OCI-LY3 (cell line): ENCODE measurements around the gene OR10S1.
"Not testable (repeated sequence)": the region's sequence is repeated elsewhere in the genome, so short reads cannot be mapped to it uniquely, and the experiment has no call there.

Experiments
- H2AFZ ChIP-seq: fragments of 200-600, 300-600 bp; shearing (Covaris generic); 2 replicates; pipeline ENCODE4 v1.6.0; 2014; ENCODE audit warnings: antibody characterized with exemption, low read depth, low read length
- H3K27ac ChIP-seq: fragments of 200-600, 300-600 bp; sonication (generic); 2 replicates; pipeline ENCODE4 v1.5.1; 2014; ENCODE audit warnings: mild to moderate bottlenecking, low read length, moderate library complexity, mixed read lengths
- H3K27me3 ChIP-seq: fragments of 200-600, 300-600 bp; sonication (generic); 2 replicates; pipeline ENCODE4 v1.6.1; 2014; ENCODE audit warnings: low read depth, low read length, mixed read lengths
- H3K36me3 ChIP-seq: fragments of 200-600, 300-600 bp; sonication (generic); replicated peaks from 2 replicates; pipeline ENCODE3; 2014; ENCODE audit warnings: low read depth, low read length, mixed read lengths
- H3K4me1 ChIP-seq: fragments of 300-600, 200-600 bp; sonication (generic); 2 replicates; pipeline ENCODE4 v1.6.1; 2014; ENCODE audit warnings: low read length, mixed read lengths
- H3K4me2 ChIP-seq: fragments of 200-600, 300-600 bp; sonication (generic); 2 replicates; pipeline ENCODE4 v1.6.1; 2014; ENCODE audit warnings: low read length, mixed read lengths
- H3K4me3 ChIP-seq: fragments of 300-600, 200-600 bp; sonication (generic); 2 replicates; pipeline ENCODE4 v1.5.1; 2014; ENCODE audit warnings: antibody characterized with exemption, mild to moderate bottlenecking, low read length, moderate library complexity
- H3K79me2 ChIP-seq: fragments of 300-600, 200-600 bp; shearing (Covaris generic); 2 replicates; pipeline ENCODE4 v1.6.1; 2014; ENCODE audit warnings: mild to moderate bottlenecking, low read length, mixed read lengths
- H3K9ac ChIP-seq: fragments of 300-600, 200-600 bp; shearing (Covaris generic); 2 replicates; pipeline ENCODE4 v1.6.0; 2014; ENCODE audit warnings: mild to moderate bottlenecking, low read length, moderate library complexity
- H3K9me3 ChIP-seq: fragments of 200-600, 300-600 bp; shearing (Covaris generic); 2 replicates; pipeline ENCODE4 v1.6.1; 2014; ENCODE audit warnings: low read length, mixed read lengths; ENCODE audit not compliant: insufficient read depth
- H4K20me1 ChIP-seq: fragments of 200-600, 300-600 bp; sonication (generic); 2 replicates; pipeline ENCODE4 v1.6.1; 2016; ENCODE audit warnings: low read length, mixed read lengths; ENCODE audit not compliant: insufficient read depth
- CTCF ChIP-seq: fragments of 200-600, 300-600 bp; sonication (generic); IDR thresholded peaks from 2 replicates; pipeline ENCODE4 v1.5.1; 2014; ENCODE audit warnings: antibody characterized with exemption, low read length, low read depth
- EZH2phosphoT487 ChIP-seq: fragments of 200-600 bp; shearing (Covaris generic); IDR thresholded peaks from 2 replicates; pipeline ENCODE4 v1.6.1; 2018; ENCODE audit warnings: antibody characterized with exemption, mixed run types, low read depth

The OR10S1 gene, protein sequence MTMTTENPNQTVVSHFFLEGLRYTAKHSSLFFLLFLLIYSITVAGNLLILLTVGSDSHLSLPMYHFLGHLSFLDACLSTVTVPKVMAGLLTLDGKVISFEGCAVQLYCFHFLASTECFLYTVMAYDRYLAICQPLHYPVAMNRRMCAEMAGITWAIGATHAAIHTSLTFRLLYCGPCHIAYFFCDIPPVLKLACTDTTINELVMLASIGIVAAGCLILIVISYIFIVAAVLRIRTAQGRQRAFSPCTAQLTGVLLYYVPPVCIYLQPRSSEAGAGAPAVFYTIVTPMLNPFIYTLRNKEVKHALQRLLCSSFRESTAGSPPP

GRCh38 chr11:123977731-123978347 lies at the start of gene OR10S1:
Gene OR10S1 (minus strand): TSS chr11:123977781. CDS start chr11:123977664, 117 bp downstream.
- TF ChIP-seq EZH2phosphoT487 = no peak
- TF ChIP-seq CTCF = no peak
- no peaks in the 10 kb centered on the region for H3K4me1 ChIP-seq
- no peak within 1 kb of the TSS for H3K4me3 ChIP-seq
- H3K9ac ChIP-seq = no peak within 1 kb of the TSS
- H3K27me3 ChIP-seq = no peaks in the 10 kb centered on the region
- no peak within 1 kb of the TSS for H3K27ac ChIP-seq
- H3K79me2 ChIP-seq = no peaks in the 10 kb centered on the region
- no peaks in the 10 kb centered on the region for H3K36me3 ChIP-seq
- no peaks in the 10 kb centered on the region for H3K9me3 ChIP-seq
- no peak within 1 kb of the TSS for H2AFZ ChIP-seq
- no peak within 1 kb of the TSS for H3K4me2 ChIP-seq
- H4K20me1 ChIP-seq = no peaks in the 10 kb centered on the region

- Histone ChIP-seq H4K20me1 (no peaks in the 10 kb centered on the region), H3K79me2 (no peaks in the 10 kb centered on the region), H3K9ac (no peak within 1 kb of the TSS), H3K27me3 (no peaks in the 10 kb centered on the region), H3K27ac (no peak within 1 kb of the TSS), H2AFZ (no peak within 1 kb of the TSS), H3K9me3 (no peaks in the 10 kb centered on the region), H3K4me2 (no peak within 1 kb of the TSS), H3K36me3 (no peaks in the 10 kb centered on the region), H3K4me1 (no peaks in the 10 kb centered on the region), H3K4me3 (no peak within 1 kb of the TSS)
- TF ChIP-seq EZH2phosphoT487 (no peak), CTCF (no peak)
These were observed 48.9 kb upstream of the OR10S1 start, which contains the start of gene OR10G8 for GRCh38 chr11:124026498-124026897. Gene OR10G8 (plus strand): TSS chr11:124026798. CDS start chr11:124029623, 2,825 bp downstream.

DNA sequence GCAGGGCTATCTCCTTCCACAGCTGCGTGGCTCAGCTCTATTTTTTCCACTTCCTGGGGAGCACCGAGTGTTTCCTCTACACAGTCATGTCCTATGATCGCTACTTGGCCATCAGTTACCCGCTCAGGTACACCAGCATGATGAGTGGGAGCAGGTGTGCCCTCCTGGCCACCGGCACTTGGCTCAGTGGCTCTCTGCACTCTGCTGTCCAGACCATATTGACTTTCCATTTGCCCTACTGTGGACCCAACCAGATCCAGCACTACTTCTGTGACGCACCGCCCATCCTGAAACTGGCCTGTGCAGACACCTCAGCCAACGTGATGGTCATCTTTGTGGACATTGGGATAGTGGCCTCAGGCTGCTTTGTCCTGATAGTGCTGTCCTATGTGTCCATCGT lies 38.3 kb upstream of the OR10S1 start:
- not testable (repeated sequence) for H3K4me3 ChIP-seq, H2AFZ ChIP-seq, H3K4me1 ChIP-seq, H3K79me2 ChIP-seq, H3K36me3 ChIP-seq, H3K9ac ChIP-seq, H3K9me3 ChIP-seq, H3K27ac ChIP-seq, H4K20me1 ChIP-seq, H3K4me2 ChIP-seq, H3K27me3 ChIP-seq

DNA sequence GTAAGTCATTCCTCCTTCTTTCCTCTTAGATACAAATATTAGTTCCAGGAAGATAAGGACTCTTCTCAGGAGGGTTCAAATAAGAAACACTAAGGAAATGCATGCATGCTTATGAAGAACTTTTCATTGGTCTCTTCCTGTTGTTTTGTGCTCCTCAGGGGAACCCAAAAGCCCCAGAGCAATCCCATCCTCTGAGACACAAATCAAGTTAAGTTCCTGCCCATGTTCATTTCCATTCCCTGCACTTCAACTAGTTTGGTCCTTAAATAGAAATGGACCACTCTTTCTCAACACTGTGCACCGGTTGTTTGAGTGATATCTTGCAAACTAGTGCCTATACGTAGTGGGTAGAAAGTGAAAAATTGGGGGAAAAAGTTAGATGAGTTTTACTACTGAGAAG lies 35.1 kb upstream of the OR10S1 start, which contains the start of gene OR10G4:
OR10G4 (plus strand) TSS at position 301 of the 400 bp plus-strand sequence. CDS start 2,578 bp downstream, outside the sequence.
- Histone ChIP-seq H3K36me3 (no peaks in the 10 kb centered on the region), H4K20me1 (no peaks in the 10 kb centered on the region), H3K4me1 (no peaks in the 10 kb centered on the region), H3K79me2 (no peaks in the 10 kb centered on the region), H3K4me3 (no peak within 1 kb of the TSS), H2AFZ (no peak within 1 kb of the TSS), H3K9me3 (no peaks in the 10 kb centered on the region), H3K9ac (no peak within 1 kb of the TSS), H3K4me2 (no peak within 1 kb of the TSS), H3K27me3 (no peaks in the 10 kb centered on the region), H3K27ac (no peak within 1 kb of the TSS)
- TF ChIP-seq EZH2phosphoT487 (no peak), CTCF (no peak)
